Activated CD4-positive, alpha-beta T cell treated with anti-CD3 and anti-CD28 coated beads, Interleukin-2, amount 50 U/mL, for 1 hour (primary cell): ENCODE data around the gene NOTUM.

ENCODE experiments used
- DNase-seq: peaks from one replicate; pipeline ENCODE4 v3.0.0-alpha.2; 2020

The NOTUM gene

DNA sequence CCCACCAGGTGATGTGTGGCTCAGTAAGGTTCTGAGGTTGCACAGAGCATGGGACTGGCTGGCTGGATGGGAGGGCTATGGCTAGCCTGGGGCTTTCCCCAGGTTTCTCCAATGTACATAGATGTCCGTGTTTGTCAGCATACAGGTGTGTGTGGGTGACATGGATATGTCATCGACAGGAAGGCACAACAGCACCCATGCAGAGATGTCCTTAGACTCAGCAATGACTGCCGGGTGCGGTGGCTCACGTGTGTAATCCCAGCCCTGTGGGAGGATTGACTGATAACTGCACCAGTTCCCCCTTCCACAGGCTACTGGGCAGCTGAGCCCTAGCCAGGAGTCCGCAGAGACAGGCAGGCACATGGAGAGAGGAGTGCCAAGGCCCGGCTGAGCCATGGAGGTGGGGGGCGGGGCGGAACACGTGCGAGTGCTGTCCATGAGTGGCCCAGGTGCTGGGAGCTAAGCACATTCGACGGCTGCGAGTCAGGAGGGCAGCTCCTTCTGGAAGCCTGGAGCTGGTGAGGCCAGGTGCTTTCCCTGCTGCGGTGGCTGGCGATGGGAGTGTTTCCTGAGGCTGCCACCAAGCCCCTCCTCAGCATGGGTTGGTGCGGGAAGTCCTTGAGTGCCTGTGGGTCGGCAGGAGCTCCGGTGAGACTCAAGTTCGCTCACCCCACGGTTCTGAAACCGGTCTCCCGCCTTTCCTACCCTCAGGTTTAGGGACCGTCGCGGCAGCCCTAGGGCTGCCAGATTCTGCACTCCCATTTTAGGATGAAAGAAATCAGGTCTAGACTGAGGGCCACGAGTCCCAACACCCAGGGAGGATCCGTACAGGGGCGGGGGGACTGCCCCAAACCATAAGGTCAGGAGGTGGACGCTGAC is 15.6 kb upstream of the NOTUM start:
- DNase-seq = no peak

DNA sequence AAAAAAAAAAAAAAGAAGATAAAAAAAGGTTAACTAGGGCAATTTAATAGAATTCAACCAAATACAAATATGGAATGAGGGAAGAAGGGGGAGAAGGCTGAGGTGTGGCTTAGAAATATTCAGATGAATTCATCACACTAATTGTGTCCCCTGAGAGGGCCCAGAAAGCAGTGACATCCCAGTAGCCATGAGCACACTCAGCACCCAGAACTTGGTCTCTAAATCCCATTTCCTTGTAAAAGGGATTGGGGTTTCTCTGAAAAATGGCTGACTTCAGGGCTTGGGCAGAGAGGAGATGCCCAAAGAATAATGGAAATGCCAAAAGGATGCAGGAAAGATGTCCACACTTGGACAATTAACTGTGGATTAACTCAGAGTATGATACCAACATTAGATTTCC is 12.4 kb upstream of the NOTUM start:
- no peak for DNase-seq

GRCh38 chr17:81968850-81969812 is 8.1 kb upstream of the NOTUM start:
- no peak for DNase-seq

DNA sequence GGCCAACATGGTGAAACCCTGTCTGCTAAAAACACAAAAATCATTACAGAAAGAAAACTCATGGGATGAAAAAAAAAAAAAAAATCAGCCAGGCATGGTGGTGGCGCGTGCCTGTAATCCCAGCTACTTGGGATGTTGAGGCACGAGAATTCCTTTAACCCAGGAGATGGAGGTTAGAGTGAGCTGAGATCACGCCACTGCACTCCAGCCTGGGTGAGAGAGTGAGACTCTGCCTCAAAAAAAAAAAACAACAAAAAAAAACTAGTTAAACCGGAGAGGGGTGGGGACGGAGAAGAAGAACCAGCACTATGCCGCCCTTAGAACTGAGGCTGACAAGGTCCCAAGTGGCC is 7.4 kb upstream of the NOTUM start:
- no peak for DNase-seq

- peak; percentile 85 for DNase-seq
Observed at GRCh38 chr17:81967533-81968395, 6.8 kb upstream of the NOTUM start.

DNA sequence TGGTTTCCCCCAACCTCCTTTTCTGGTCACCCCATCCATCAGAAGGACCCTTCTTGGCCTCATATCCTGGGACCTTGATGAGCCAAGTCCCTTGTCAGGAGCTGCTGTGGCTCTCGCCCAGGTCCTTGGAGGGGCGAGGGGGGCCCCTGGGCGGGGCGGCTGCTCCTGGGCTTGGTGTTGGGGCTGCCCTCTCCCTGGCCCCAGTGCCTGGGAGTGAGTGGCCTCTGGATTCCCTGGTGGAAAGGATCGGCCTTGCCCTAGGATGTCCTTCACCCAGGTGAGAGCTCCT is 6.2 kb upstream of the NOTUM start:
- no peak for DNase-seq

GRCh38 chr17:81966343-81967243 is 5.6 kb upstream of the NOTUM start:
- no peak for DNase-seq

DNA sequence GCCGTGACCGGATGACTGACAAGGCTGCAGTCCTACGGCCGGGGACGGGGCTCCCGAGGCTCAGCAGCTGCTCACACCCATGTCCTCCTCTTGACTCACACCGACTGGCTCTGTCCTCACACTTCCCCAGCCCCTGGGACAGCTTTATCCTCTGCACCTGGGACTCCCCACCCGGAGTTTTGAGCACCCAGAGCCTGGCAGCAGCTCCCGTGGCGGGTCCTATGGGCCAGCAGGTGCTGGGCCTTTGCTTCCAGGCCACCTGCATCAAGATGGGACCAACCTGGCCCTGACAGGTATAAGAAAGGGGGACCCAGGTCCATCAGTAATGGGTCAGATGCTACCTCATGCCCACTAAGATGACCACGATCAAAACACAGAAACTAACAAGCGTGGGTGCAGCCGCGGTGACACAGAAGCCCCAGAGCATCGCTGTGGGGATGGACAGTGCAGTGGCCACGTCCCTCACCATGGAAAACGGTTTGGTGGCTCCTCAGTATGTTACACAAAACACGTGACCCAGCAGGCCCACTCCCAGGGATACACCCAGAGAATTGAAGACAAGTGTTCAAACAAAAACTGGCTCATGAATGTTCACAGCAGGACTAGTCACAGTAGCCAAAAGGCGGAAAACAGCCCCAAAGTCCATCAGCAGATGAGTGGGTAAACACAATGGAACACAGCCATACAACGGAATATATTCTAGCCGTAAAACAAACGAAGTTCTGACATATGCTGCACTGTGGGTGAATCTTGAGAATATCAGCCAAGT is 3.3 kb upstream of the NOTUM start:
- no peak for DNase-seq

- DNase-seq = no peak
Observed at GRCh38 chr17:81962499-81963441, 1.8 kb upstream of the NOTUM start.

- DNase-seq = no peak
Observed at GRCh38 chr17:81961521-81962498, 823 bp upstream of the NOTUM start.

DNA sequence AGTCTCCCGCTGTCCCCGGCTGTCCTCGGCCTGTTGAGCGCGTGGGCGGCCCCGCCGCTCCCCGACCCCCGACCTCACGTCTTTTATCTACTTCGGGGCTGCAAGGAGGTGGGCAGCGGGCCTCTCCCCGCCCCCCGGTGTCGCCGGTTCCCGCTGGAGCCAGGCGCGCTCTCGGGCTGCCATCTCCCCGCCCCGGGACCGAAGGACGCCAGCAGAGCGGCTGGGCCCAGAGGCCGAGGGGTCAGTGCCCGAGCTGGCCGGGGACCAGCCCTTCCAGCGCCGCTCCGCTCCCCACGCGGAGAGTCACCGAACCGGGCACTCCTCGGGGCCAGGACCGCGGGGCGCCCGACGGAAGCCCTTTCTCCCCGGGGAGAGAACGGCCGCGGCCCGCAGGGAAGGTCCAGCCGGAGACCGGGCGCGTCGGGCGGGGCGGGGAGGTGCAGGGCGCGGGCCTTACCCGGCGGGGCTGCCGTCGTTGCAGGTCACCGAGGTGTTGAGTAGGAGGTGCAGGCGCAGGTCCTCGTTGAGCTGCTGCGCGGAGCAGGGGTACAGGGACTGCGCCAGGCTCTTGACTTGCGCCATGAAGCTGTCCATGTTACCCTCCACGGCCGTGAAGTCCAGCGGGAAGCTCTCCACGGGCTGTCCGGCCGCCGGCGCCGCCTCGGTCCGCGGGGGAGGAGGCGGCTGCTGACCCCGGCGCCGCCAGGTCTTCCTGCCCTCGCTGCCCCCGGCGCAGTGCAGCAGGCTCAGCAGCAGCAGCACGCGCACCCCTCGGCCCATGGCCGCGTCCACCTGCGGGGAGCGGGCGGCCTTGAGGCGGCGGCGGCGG is 643 bp downstream of the NOTUM start:
- DNase-seq = no peak

- DNase-seq = peak; percentile 82
Observed at GRCh38 chr17:81959362-81960129, 1.4 kb downstream of the NOTUM start.

DNA sequence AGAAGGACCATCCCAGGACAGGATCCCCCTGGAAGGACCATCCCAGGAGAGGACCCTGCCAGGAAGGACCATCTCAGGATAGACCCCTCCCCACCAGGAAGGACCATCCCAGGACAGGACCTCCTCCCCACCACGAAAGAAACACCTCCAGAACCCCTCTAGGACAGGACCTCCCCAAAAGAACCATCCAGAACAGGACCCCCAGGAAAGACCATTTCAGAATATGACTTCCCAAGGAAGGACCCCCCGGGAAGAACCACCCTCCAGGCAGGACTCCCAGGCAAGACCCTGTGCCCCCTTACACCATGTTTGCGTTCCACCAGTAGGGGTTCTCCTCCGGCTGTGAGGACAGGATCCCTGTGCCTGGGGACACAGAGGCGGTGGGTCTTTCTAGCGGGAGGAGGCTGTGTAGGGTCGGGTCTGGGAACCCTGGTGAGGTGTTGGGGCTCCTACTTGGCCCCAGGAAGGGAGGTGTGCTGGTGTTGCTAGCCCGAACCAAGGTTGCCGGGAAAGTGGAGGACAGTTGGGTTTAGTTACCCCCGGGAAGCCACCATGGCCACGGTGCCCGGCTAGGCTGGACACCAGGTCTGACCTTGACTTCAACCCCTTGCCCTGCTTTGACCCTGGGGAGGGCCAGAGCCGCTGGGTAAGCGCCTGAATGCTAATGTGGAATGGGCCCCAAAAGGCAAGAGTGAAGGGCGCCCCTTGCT is 2.2 kb downstream of the NOTUM start:
- no peak for DNase-seq

GRCh38 chr17:81957691-81958432 is 3.1 kb downstream of the NOTUM start:
- no peak for DNase-seq
